HL-60 (cell line): ENCODE results near the gene BRINP3.

Source experiments
- DNase-seq, 2 experiments: peaks; one replicate each; pipeline ENCODE4 v3.0.0-alpha.2; 2010 to 2020; ENCODE audit warnings: low read depth in 1 of 2, low spot score in 1 of 2
- H3K27ac ChIP-seq: fragments of 250-450 bp; sonication (Bioruptor Pico); replicated peaks from 2 replicates; pipeline ENCODE4 v1.5.1; 2020; ENCODE audit warnings: mild to moderate bottlenecking, moderate library complexity
- H3K27me3 ChIP-seq: fragments of 250-450 bp; sonication (Bioruptor Pico); 2 replicates; pipeline ENCODE4 v1.5.1; 2021; ENCODE audit warnings: mild to moderate bottlenecking, moderate library complexity; ENCODE audit not compliant: insufficient read depth, poor library complexity, severe bottlenecking
- H3K4me3 ChIP-seq: replicated peaks from 2 replicates; pipeline ENCODE4 v1.5.1; 2011; ENCODE audit warnings: mild to moderate bottlenecking, control low read depth, low read length; ENCODE audit not compliant: insufficient read depth
- CTCF ChIP-seq: IDR thresholded peaks from one replicate; pipeline ENCODE4 v1.5.1; 2011; ENCODE audit warnings: low read length, control low read depth, inconsistent platforms; ENCODE audit not compliant: insufficient read depth
- GABPA ChIP-seq: IDR thresholded peaks from 2 replicates; pipeline ENCODE4 v1.6.1; 2012; ENCODE audit warnings: low read depth
- POLR2AphosphoS5 ChIP-seq: IDR thresholded peaks from 2 replicates; pipeline ENCODE4 v1.6.1; 2012; ENCODE audit warnings: low read depth
- REST ChIP-seq: IDR thresholded peaks from 2 replicates; pipeline ENCODE4 v1.6.1; 2012; ENCODE audit warnings: low read depth; ENCODE audit not compliant: insufficient replicate concordance
- SPI1 ChIP-seq: IDR thresholded peaks from 2 replicates; pipeline ENCODE4 v1.6.1; 2012; ENCODE audit warnings: low read depth, mild to moderate bottlenecking, borderline replicate concordance

The BRINP3 gene

DNA sequence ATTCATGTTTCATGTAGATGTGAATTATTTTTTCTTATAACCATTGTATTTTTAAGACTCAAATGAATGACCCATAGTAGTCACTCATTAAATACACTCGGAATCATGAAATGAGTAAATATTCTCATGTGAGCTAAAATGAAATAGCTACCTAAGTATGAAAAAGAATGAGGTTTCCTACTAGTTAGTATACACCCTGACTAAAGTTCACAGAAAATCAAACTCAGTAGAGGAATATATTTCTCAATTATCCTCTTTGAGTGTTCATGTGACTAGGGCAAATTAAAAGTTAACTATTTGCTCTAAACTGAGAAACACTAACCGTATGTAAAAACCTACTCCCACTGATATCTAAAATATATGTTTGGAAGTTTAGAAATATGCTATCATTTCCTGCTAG, 187.8 kb downstream of the BRINP3 start:
- DNase-seq, result no peak
- Histone ChIP-seq H3K27me3 (no peaks in the 10 kb centered on the region), H3K4me3 (no peak overlapping the region), H3K27ac (no peak overlapping the region)
- TF ChIP-seq SPI1 (no peak), POLR2AphosphoS5 (no peak), CTCF (no peak), GABPA (no peak), REST (no peak)

GRCh38 chr1:190286111-190286510, 191.6 kb downstream of the BRINP3 start:
- no peak for DNase-seq
- H3K27me3 ChIP-seq, result no peaks in the 10 kb centered on the region
- H3K4me3 ChIP-seq, result no peak overlapping the region
- no peak for TF ChIP-seq REST
- no peak for TF ChIP-seq SPI1
- TF ChIP-seq GABPA, result no peak
- no peak for TF ChIP-seq CTCF
- no peak for TF ChIP-seq POLR2AphosphoS5
- no peak overlapping the region for H3K27ac ChIP-seq

GRCh38 chr1:190277107-190277506, 200.6 kb downstream of the BRINP3 start:
- Histone ChIP-seq H3K27ac (no peak overlapping the region), H3K27me3 (no peaks in the 10 kb centered on the region), H3K4me3 (no peak overlapping the region)
- DNase-seq, result no peak
- TF ChIP-seq REST, result no peak
- no peak for TF ChIP-seq SPI1
- no peak for TF ChIP-seq POLR2AphosphoS5
- no peak for TF ChIP-seq CTCF
- no peak for TF ChIP-seq GABPA
